Amniotic stem cell (primary cell): ENCODE measurements around the gene C2CD4C.
"Not testable (repeated sequence)": the region's sequence is repeated elsewhere in the genome, so short reads cannot be mapped to it uniquely, and the experiment has no call there.

Experiments used
- DNase-seq: peaks from one replicate; lab custom pipeline; 2025; lab: John Stamatoyannopoulos, UW

C2CD4C gene

DNA sequence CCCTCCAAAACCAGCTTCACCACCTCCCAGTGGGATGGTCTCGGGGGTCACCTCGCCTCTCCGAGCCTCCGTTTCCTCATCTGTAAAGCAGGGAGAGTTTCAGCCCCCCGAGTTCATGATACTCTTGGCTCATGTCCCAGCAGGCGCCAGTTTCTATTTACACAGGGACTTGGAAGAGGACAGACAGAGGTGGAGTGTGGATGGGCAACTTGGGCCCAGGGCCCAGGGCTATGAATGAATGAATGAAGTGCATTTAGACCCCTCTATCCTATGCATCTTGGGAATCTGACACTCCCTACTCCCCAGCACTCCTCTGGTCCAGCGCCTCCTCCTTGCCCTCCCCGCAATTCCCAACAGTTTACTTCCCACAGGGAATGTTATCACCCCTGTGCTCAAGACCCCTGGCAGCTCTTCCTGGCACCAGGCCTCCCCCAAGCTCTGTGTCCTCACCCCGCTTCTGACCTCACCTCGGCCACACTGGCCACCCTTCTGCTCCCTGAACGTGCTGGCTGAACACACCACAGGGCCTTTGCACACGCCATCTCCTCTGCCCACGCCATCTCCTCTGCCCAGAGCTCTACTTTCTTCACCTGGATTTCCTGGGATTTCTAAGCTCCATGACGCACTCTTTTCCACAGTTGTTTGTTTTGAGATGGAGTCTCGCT lies 4.9 kb upstream of the C2CD4C start:
- DNase-seq = no peak

- no peak for DNase-seq
Measured at GRCh38 chr19:412356-413355, 3.7 kb upstream of the C2CD4C start.

DNA sequence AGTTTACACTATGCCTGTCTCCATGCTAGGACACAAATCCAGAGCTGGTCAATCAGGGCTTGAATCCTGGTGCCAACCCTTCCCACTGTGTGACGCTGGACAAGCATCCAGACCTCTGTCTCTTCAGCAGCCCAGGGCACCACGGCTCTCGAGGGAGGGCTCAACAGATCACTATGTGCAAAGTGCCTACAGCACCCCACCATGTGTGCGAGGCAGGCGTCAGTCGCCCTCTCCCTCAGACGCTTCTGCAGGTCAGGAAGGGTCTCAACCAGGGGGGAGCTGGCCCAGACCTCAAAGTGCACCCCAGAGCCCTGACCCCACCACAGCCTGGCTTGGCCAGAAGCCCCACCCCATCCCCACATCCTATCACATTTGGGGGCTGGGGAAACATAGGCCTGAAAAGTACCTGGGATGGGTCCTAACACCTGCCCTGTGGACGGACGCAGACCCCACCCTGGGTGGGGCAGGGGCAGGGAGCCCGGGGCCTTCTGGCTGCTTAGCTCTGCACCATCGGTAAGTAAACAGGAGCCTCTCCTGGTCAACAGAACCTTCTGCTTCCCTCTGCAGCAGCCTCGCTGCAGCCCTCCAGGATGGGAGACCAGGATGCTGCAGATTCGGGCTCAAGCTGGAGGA lies 2.9 kb upstream of the C2CD4C start:
- DNase-seq = no peak

DNA sequence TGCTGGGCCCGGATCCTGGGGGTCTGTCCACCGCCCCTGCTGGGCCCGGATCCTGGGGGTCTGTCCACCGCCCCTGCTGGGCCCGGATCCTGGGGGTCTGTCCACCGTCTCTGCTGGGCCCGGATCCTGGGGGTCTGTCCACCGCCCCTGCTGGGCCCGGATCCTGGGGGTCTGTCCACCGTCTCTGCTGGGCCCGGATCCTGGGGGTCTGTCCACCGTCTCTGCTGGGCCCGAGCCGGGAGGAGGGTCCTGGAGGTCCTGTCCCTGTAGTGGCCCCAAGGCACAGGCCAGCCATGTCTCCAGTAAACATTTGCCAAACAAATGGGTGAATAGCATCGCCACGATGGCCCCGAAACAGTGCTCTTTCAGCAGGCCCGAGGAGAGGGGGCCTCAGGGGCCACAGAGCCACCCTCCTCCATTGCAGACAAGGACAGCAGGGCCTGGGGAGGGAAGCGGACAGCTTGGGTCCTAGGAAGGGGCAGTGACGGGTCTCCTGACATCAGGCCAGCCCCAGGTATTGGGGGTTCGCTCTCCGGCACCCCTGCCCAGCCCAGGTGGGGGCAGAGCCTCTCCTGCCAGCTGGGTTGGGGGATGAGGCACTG lies 2.3 kb upstream of the C2CD4C start:
- DNase-seq = not testable (repeated sequence)

GRCh38 chr19:410243-410781 lies 1.4 kb upstream of the C2CD4C start:
- no peak for DNase-seq

DNA sequence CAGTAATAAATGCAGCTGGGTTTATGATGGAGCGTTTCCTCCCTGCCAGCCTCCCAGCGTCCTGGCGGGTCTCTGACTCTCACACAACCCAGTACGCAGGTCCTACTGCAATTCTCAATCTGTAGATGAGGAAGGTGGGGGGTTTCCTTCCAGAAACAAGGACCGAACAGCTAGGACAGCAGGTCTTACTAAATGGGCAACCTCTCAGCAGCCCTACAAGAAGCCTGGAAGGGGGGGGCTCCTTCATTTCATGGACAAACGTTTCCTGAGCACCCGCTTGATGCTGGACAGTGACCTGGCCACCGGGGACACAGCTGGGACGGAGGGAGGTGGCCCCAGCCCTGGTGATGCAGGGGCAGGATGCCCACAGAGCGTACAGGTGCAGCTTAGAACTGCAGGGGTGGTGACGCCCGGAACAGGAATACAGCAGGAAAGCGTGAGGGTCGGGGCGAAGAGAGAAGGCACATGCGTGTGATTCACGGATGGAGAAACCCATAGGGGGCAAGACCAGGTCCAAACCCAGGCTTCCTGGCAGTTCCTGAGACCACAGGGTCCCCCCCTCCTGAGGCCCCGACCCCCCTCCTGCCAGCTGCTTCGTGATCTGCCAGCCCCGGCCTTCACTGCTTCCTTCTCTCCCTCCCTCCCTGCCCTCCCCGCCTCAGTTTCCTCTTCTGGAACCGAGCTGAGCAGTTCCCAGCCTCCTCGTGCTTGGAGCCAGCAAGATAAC lies 732 bp upstream of the C2CD4C start:
- no peak for DNase-seq

DNA sequence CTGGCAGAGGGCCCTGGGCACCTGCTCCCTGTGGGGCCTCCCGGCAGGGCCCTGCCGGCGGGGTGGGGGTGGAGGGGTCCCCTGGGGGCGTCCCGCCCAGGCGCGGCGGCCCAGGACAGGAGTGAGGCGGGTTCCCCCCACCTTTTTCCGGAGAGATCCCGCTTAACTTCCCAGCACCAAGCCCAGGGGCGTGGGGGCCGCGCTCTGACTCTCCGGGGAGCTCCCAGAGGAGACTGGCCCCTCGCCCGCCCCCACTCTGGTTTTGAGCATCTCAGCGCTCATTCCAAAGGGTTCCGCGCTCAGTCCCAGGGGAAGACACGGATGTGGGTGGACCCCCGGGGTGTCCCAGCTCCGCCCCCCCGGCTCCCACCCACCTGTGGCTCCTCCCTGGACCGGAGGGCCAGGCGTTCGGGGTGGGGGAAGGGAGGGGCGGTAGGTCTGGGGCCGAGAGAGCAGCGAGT lies 476 bp downstream of the C2CD4C start:
- no peak for DNase-seq

DNA sequence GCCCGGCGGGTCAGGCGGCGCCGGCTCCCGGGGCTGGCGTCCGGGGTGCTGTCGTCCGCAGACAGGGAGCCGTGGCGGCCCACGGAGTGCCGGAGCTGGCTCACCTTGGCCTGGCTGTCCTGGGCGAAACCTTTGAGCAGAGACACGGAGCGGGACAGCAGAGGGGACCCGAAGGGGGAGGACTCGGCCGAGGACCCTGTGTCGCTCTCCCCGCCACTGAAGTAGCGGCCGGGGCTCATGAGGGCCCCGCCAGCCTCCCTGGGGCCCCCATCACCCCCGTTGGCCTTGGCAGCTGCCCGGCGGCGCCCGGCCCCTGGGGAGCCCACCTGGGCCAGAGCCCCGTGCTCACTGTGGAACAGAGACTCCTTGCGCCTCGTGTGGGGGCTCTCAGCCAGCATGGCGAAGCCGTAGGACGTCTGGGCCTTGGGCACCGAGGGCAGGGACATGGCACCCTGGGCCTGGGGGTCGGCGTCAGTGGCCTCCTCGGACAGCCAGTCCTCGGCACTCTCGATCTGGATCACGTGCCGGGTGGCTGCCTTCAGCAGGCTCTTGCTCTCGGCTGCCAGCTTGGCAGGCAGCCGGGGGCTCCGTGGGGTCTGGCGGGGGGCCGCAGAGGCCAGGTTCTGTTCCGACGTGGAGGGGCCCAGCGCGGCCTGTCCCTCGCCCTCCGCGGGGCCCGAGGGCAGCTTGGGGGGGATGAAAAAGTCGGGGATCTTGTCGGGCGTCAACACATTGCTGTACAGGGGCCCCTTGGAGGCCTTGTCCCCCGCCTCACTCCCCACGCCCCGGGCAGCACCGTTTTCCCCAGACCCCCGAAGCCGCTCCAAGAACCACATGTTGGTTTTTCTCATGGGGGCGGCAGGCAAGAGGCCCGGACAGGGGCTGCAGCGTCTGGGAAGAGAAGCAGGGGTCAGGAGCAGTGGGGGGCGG lies 1.2 kb downstream of the C2CD4C start:
- DNase-seq = no peak

DNA sequence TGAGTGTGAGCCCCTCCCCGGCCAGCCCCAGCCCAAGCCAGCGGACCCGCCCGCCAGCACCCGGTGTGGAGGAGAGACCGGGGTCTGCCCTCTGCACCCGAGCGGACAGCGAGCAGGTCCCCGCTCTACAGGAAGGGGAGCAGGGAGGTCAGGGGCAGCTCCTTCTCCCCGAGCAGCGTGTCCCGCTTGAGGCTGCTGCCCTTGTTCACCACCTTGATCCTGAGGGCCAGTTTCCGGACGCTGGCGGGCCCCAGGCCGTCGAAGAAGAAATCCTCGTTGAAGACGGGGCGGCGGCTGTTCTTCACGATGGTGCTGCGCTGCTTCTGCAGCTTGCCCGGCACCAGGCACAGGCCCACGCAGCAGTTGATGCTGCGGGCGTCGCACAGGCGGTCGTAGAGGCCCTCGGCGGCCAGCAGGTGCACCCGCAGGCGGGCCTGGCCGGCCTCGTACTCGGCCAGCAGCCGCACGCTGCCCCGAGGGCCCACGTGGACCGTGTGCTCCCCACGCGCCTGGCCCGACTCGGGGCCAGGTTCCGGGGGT lies 1.9 kb downstream of the C2CD4C start:
- DNase-seq = no peak

GRCh38 chr19:406135-406781 lies 2.7 kb downstream of the C2CD4C start:
- no peak for DNase-seq

- no peak for DNase-seq
Measured at GRCh38 chr19:405121-405965, 3.6 kb downstream of the C2CD4C start.

DNA sequence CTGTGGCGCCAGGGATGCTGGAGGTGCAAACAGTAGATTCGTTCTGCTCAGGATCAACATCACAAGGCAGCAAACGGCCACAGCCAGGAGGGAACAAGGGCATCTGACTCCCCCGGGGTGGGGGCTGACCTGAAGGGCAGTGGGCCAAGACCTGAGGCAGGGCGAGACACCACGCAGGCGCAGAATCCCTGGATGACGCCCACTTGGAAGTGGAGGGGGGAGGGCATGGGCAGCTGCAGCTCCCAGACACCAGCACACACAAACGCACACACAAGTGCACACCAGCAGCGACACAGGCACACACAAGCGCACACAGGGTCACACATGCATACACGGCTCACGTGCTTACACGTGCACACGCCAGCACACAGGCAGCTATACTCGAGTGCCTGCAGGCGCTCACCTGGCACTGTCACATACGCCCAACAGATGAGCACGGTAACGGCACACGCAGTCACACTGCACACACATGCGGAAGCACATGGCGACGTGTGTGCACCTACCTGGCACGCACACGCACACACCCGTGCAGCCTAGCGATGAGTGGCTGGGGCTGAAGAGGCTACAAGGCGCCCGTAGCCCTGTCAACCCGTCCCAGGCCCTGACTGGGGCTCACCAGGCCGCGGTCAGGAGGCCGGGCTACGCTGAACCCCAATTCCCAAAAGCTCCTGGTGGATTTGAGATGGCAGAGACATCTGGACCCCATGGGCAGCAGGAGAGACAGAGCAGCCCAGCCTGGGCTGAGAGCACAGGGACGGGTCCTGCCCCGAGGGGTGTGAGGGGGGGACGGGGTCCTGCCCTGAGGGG lies 5.5 kb downstream of the C2CD4C start:
- no peak for DNase-seq

DNA sequence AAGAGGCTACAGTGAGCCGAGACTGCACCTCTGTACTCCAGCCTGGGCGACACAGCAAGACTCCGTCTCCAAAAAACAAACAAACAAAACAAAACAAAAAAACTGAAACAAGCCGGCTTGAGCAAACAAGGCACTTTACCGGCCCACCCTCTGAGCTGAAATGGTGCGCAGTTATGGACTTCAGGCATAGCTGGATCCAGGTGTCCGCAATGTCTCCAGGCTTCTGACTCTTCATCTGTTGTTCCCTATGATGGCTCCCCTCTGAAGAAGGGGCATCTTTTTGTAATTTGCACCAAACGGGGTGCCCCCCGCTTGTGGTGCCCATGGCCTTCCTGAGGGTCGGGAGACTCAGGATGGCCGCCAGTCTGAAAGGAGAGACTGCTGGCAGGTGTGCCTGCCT lies 6.2 kb downstream of the C2CD4C start:
- DNase-seq = no peak

DNA sequence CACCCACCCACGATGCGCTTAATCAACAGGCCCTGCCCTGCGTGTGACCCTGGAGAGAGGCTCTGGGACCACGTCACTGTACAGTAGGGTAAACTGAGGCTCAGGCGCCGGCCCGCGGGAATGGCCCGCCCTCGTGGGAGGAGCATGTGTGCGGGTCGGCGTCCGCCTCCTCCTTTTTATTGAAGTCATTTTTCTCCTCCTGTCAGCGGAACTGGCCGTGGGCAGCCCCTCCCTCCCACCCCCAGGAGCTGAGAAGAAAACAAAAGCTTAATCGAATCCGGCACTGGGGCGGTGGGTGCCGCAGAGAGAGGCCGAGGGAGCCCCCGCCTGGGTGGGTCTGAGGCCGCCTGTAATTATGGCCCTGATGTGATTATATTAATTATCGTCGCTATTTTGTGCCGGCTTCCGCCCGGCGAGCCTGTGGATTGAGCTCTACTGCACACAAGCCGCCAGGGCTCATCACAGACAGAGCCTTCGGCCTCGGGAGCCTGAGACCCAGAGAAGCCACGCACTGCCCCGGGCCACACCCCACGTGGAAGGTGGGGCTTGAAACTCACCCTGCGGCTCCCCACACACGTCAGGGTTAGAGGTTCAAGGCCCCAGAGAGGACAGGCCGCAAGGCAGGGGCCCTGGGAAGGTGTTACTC lies 7.0 kb downstream of the C2CD4C start:
- DNase-seq = no peak

DNA sequence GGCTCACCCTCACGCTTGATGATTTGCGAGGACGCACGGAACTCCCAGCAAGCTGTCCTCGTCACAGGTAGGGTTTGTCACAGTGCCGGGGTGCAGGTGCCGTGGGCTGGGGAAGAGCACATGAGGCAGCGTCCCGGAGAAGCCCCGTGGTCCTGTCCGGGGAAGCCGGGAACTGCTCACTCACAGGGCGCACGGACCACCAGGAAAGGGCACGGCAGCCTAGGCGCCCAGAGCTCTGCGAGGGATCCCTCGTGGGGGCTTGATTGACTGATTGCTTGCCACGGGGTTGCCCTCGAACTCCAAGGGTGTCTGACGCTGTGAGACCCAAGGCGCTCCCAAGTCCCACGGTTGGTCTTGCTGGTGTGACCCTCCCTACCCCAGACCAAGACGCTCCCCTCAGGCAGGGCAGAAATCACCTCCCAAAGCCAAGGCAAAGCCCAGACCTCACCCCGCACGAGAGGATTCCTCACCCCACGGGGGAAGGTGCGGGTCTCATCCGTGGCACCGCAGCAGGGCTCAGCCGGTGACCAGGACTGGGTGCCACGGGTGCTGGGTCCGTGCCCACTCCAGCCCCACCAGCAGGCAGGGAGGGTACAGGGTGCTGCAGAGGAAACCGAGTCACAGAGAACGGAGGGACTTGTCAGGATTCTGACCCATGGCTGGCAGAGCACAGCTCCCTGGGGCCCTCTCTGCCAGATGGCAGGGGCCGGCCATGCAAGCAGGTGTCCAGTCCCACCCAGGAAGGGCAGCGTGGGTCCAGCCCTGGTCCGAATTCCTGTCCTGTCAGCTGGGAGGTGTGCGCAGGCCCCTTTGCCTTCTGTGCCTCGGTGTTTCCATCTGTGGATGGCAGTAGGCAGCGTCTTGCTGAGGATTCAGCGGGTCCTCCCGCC lies 7.7 kb downstream of the C2CD4C start:
- no peak for DNase-seq

GRCh38 chr19:399370-399769 lies 9.6 kb downstream of the C2CD4C start:
- DNase-seq = no peak
